Smooth muscle cell (in vitro differentiated cells): ENCODE data around the gene KLF2. TPM values are rescaled to one million over a fixed set of nuclear protein-coding genes. Genes with fewer than 3 reads are reported as not detected.

ENCODE experiments used
- DNase-seq: peaks from one replicate; lab custom pipeline; 2025; ENCODE audit not compliant: unreplicated experiment; lab: John Stamatoyannopoulos, UW
- H2AFZ ChIP-seq: fragments of 200-600 bp; sonication (generic); 2 replicates; pipeline ENCODE4 v1.6.0; 2016; ENCODE audit warnings: antibody characterized with exemption, low read depth, mild to moderate bottlenecking
- H3F3A ChIP-seq: fragments of 200-600 bp; sonication (generic); 2 replicates; pipeline ENCODE4 v1.6.0; 2017; ENCODE audit warnings: antibody characterized with exemption, low read depth
- H3K27ac ChIP-seq: fragments of 200-600 bp; sonication (generic); 2 replicates; pipeline ENCODE4 v1.5.1; 2016; ENCODE audit warnings: low read depth, mild to moderate bottlenecking
- H3K27me3 ChIP-seq: fragments of 200-600 bp; sonication (generic); 2 replicates; pipeline ENCODE4 v1.6.1; 2016; ENCODE audit warnings: low read depth, mild to moderate bottlenecking
- H3K36me3 ChIP-seq: fragments of 200-600 bp; sonication (generic); 2 replicates; pipeline ENCODE4 v1.5.1; 2016; ENCODE audit warnings: low read depth
- H3K4me1 ChIP-seq: fragments of 200-600 bp; sonication (generic); 2 replicates; pipeline ENCODE4 v1.5.1; 2016; ENCODE audit warnings: low read depth
- H3K4me2 ChIP-seq: fragments of 200-600 bp; sonication (generic); 2 replicates; pipeline ENCODE4 v1.6.0; 2016; ENCODE audit warnings: mild to moderate bottlenecking
- H3K4me3 ChIP-seq: fragments of 200-600 bp; sonication (generic); 2 replicates; pipeline ENCODE4 v1.5.1; 2016; ENCODE audit warnings: mild to moderate bottlenecking
- H3K79me2 ChIP-seq: fragments of 200-600 bp; sonication (generic); 2 replicates; pipeline ENCODE4 v1.6.0; 2016; ENCODE audit warnings: low read depth, mild to moderate bottlenecking
- H3K9ac ChIP-seq: fragments of 200-600 bp; sonication (generic); 2 replicates; pipeline ENCODE4 v1.6.0; 2016; ENCODE audit warnings: low read depth
- H3K9me3 ChIP-seq: fragments of 200-600 bp; sonication (generic); replicated peaks from 2 replicates; pipeline ENCODE4 v1.5.1; 2016; ENCODE audit warnings: low read depth
- H4K20me1 ChIP-seq: fragments of 200-600 bp; sonication (generic); 2 replicates; pipeline ENCODE4 v1.6.0; 2016; ENCODE audit warnings: low read depth
- WGBS: methylation state at CpG from one replicate; pipeline ENCODE4 v1.1.7; 2016; ENCODE audit warnings: low lambda C conversion rate; 5-methylcytosine and 5-hydroxymethylcytosine counted together
- polyA plus RNA-seq: library from polyadenylated mRNA; unstranded; fragments of >200 nt; fragmentation: Nextera tagmentation; extraction: Ambion mirVana; gene quantifications from 2 replicates; pipeline ENCODE4 v1.2.1, GENCODE V29; 2016
- total RNA-seq: library from RNA; depleted of rRNA; stranded (reverse); fragments of >200 nt; gene quantifications from 2 replicates; pipeline ENCODE4 v1.2.3, GENCODE V29; 2014
- TF ChIP-seq, protein P1 (sequence below): fragments of 200-600 bp; sonication (generic); IDR thresholded peaks from 2 replicates; pipeline ENCODE4 v1.5.1; 2017; ENCODE audit warnings: borderline replicate concordance, mild to moderate bottlenecking, antibody characterized with exemption; ENCODE audit not compliant: insufficient read depth, poor library complexity, severe bottlenecking

KLF2 gene
- total and polyA plus RNA-seq, 2 experiments from 2014 or later: 2.7 to 18.0 TPM

GRCh38 chr19:16369306-16369663 lies 44.7 kb downstream of the KLF2 start:
- H3K4me1 ChIP-seq: no peaks in the 10 kb centered on the region
- H4K20me1 ChIP-seq: peaks cover 11% of the 10 kb centered on the region
- no peak overlapping the region for H3K4me3 ChIP-seq
- no peaks in the 10 kb centered on the region for H3K79me2 ChIP-seq
- H2AFZ ChIP-seq: no peak overlapping the region
- H3K27me3 ChIP-seq: no peaks in the 10 kb centered on the region
- H3K27ac ChIP-seq: no peak overlapping the region
- H3K4me2 ChIP-seq: no peak overlapping the region
- H3K36me3 ChIP-seq: no peaks in the 10 kb centered on the region
- whole genome bisulfite sequencing: 94% methylated on average over 3 of the region's 3 CpGs
- TF ChIP-seq, protein P1, sequence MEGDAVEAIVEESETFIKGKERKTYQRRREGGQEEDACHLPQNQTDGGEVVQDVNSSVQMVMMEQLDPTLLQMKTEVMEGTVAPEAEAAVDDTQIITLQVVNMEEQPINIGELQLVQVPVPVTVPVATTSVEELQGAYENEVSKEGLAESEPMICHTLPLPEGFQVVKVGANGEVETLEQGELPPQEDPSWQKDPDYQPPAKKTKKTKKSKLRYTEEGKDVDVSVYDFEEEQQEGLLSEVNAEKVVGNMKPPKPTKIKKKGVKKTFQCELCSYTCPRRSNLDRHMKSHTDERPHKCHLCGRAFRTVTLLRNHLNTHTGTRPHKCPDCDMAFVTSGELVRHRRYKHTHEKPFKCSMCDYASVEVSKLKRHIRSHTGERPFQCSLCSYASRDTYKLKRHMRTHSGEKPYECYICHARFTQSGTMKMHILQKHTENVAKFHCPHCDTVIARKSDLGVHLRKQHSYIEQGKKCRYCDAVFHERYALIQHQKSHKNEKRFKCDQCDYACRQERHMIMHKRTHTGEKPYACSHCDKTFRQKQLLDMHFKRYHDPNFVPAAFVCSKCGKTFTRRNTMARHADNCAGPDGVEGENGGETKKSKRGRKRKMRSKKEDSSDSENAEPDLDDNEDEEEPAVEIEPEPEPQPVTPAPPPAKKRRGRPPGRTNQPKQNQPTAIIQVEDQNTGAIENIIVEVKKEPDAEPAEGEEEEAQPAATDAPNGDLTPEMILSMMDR: no peak
- H3F3A ChIP-seq: no peaks in the 10 kb centered on the region
- no peak for DNase-seq
- no peak overlapping the region for H3K9ac ChIP-seq
- H3K9me3 ChIP-seq: no peaks in the 10 kb centered on the region

DNA sequence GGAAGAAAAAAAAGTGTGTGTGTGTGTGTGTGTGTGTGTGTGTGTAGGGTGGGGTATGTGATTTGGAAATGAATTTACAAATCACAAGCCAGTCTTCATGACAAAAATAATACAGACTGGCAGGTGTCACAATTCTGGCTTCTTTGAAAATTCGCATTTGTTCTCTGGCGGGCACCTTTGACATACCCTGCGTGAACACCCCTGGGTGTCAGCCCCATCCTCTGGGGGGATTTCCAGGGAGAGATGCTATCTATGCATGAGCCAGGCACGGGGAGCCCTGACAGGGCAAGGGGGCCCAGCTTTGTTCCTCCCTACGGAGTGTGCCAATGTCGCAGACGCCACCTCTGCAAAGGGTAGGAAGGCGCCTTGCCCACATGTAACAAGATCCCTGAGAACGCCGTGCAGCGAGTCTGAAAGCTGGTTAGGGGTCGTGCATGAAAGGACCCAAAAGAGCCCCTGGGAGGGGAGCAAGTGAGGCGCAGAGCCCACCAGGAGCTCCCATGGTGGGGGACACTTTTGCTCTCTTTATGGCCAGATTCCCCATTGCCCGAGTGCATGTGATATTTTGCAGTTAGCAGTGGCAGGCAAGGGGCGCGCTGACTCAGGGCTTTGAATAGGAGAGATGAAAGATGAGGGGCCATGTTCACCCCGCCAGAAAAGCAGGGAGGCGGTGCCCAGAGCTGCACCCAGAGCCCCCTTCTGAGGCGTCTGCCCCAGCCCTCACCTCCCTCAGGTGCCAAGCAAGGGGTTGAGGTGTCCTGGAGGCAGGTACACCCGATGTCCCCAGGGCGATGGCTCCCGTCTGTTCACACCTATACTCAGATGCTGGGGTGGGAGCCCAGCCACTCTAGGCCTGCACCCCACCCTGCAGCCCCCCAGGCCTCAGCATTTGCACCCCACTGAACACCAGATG lies 45.3 kb downstream of the KLF2 start:
- Histone ChIP-seq H3K4me2 (no peak overlapping the region), H3K4me1 (no peaks in the 10 kb centered on the region), H3K79me2 (no peaks in the 10 kb centered on the region), H4K20me1 (peaks cover 11% of the 10 kb centered on the region), H3F3A (no peaks in the 10 kb centered on the region), H3K27ac (no peak overlapping the region), H2AFZ (no peak overlapping the region), H3K9ac (no peak overlapping the region), H3K36me3 (no peaks in the 10 kb centered on the region), H3K27me3 (no peaks in the 10 kb centered on the region), H3K9me3 (no peaks in the 10 kb centered on the region), H3K4me3 (no peak overlapping the region)
- 95% methylated on average over 22 of the region's 22 CpGs for WGBS
- DNase-seq: no peak
- TF ChIP-seq, protein P1: no peak

GRCh38 chr19:16370641-16371391 lies 46.2 kb downstream of the KLF2 start:
- Histone ChIP-seq H3F3A (no peaks in the 10 kb centered on the region), H3K9ac (no peak overlapping the region), H4K20me1 (peaks cover 11% of the 10 kb centered on the region), H2AFZ (no peak overlapping the region), H3K4me2 (no peak overlapping the region), H3K27ac (no peak overlapping the region), H3K36me3 (no peaks in the 10 kb centered on the region), H3K4me1 (no peaks in the 10 kb centered on the region), H3K9me3 (no peaks in the 10 kb centered on the region), H3K27me3 (no peaks in the 10 kb centered on the region), H3K4me3 (no peak overlapping the region), H3K79me2 (no peaks in the 10 kb centered on the region)
- no peak for DNase-seq
- WGBS: 92% methylated on average over 15 of the region's 15 CpGs
- TF ChIP-seq, protein P1: no peak
